Left hindlimb (tissue), 1 donor: ENCODE measurements around the gene ALDH1B1.

Experiments
- DNase-seq: peaks from one replicate; pipeline ENCODE4 v3.0.0-alpha.2; 2018

Gene ALDH1B1

DNA sequence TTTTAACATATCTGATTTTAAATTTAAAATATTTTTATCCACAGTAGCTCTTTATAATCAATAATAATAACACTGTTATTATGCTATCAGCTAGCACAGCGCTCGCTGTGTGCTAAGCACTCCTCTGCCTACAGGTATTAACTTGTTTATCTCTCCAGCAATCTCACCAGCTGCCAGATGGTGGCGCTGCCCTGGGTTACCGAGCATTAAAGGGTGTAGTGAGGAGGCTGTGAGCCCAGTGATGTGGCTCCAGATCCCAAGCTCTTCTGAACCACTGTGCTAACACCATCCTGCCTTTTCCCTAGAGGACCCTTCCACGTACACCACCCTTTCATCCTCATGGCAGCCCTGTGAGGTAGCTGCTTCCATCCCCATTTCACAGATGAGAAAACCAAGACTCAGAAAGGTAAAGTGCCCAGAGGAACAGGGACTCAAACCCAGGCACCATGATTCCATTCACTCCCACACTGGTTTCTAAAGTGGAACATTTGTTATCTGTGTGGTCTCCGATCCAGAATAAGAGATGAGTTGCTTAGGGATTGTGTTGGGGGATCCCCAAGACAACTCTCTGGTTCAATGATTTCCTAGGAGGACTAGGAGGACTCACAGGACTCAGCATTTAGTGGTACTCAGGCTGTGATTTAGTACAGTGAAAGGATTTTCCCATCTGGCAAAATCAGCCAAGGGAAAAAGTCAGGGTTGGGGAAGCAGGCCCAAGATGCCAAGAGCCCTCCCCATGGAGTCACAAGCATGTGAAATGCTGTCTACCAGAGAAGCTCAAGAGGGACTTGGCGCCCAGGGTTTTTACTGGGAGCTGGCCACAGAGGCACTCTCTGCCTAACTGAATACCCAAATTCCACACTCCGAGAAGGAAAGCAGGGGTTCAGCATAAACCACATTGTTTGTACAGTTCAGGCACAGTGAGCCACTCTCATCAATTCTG, 24.8 kb downstream of the ALDH1B1 start:
- no peak for DNase-seq

DNA sequence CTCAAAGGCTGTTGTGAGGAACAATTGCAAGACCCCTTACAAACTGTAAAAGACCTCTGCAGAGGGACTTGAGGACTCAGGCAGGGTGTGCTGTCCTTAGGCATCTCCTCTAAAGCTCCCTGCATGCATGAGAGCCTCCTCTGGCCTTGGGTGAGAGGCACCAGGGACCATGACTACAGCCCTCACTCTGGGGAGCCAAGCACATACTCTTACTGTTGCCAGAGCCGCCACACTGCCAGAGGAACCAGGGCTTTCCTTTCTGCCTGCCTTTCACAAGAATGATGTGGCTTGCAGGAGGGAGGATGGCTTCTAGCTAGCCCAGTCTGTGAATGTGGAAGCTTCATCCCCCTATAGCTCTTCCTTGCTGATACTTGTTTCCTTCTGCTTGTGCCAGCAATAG, 25.9 kb downstream of the ALDH1B1 start:
- no peak for DNase-seq

- no peak for DNase-seq
Observed at GRCh38 chr9:38419181-38419580, 26.7 kb downstream of the ALDH1B1 start.

DNA sequence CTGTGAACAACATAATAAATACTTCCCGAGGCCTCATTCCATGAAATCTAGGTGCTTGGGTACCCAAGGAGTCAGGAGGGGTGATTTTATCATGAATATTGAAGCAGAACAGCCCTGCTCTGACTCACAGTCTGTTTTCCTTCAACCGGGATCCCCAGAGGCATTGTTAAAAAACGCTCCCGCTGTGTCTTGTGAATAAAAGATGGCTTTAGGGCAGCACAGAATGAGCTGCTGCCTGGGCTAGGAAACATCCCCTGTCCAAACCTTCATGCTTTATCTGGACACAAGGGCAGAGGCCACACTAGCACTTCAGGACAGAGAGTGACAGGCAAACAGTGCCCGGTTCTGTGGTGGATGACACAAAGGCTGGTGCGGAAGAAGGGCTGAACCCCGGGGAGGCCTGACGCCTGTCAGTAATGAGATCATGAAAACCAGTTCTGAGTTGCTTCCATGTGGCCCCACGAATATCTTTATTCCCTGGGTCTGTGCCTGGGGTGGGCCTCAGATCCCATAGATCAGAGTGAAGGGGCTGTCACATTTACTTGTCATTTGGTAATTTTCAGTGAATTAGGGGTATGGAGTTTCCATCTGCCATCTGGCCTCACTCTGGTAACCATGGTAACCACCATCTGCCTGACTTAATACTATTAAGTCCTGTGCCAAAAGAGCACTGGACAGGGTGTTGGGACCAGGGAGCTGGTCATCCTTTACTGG, 29.2 kb downstream of the ALDH1B1 start:
- no peak for DNase-seq

DNA sequence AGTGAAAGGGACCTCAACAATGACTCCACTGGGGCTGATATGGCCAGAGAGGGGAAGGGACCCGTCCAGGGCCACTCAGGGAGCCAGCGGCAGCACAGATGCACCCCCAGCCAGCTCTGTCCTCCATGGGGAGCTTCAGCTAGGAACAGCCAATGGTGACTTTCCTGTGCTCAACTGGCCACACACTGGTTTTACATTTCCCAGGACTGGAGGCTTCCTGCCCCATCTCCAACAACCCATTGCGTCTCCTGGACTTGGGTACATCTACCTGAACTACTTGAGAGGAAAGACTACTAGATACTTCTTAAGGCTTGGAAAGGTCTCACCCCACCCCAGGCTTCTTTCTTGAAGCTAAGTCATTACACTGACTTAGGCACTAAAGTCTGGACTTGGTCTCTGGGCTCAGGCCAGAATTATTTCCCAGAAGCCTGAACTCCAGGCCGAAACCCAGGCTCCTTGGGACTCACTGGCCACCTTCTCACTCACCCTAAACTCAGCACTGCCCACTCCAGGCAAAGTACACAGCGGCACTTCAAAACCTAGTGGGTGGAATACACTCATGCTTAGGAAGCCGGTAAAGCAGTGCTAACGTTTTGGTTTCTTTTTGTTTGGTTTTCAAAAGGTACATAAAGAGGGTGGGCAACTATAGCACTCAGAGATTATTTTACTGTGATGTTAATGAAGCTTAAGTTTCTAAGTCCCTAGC, 30.2 kb downstream of the ALDH1B1 start:
- DNase-seq, result no peak

GRCh38 chr9:38423273-38423972, 30.9 kb downstream of the ALDH1B1 start:
- DNase-seq, result no peak

GRCh38 chr9:38423973-38424843, 31.7 kb downstream of the ALDH1B1 start, which contains the start of gene IGFBPL1:
TSS of gene IGFBPL1 (minus strand) at chr9:38424454. CDS start at chr9:38424424, 30 bp downstream.
- DNase-seq, result peak; percentile 41

DNA sequence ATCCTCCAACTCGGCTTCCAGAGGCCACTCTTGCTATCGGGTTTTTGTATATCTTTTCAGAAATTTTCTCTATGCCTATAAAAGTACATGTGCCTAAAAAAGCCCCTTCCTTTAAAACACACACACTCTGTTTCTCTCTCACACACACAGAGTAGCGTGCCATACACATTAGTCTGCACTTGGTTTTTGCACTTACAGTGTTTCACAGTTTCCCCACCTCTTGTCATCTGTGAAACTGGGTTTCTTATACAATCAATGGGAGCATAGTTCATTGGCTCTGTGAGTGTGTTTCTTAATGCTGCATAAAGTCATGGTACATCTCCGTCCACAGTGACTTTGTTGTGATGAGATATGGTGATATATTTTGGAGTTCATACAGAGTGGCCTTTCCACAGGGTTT, 32.4 kb downstream of the ALDH1B1 start:
- DNase-seq, result no peak

DNA sequence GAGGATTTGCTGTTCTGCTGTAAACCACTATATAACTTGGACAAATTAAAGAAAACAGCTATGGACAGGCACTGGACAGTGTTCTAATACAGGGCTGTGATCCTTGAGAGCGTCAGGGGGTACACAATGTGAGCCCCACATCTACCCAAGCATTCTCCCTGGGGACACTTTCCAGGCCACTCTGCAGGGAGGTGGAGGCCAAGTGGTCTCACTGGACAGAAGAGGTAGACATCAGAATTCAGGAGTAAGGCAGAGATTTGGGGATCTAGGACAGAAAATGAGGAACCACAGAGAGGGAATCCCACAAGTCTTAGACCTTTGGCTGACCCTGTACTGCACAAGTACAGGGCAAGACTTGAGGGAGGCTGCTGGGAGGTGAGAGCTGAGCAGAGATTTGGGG, 35.6 kb downstream of the ALDH1B1 start:
- no peak for DNase-seq

GRCh38 chr9:38431116-38431515, 38.6 kb downstream of the ALDH1B1 start:
- DNase-seq, result no peak

DNA sequence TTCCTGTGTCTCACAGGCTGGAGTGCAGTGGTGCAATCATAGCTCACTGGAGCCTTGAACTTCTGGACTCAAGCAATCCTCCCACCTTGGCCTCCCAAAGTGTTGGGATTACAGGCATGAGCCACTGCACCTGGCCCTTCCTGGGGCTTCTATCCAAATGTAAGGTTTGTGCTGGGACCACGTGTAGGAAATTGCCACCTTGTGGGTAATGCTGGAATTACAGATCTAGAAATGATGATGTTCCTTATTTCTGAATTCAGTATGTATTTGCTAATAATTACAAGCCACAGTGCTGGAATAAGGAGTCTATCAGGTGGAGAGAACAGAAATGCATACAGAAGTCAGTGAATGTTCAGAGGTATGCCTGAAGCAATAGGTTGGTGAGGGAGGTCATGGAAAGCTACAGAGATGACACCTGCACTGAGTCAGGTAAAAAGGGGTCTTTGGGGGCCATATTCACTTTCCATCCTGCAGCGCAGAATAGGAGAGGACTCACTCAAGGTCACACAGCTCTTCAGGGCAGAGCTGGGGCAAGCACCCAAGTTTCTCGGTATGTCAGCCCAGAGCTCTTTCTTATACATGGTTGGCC, 40.5 kb downstream of the ALDH1B1 start:
- no peak for DNase-seq

- no peak for DNase-seq
Observed at GRCh38 chr9:38434365-38434764, 41.9 kb downstream of the ALDH1B1 start.

DNA sequence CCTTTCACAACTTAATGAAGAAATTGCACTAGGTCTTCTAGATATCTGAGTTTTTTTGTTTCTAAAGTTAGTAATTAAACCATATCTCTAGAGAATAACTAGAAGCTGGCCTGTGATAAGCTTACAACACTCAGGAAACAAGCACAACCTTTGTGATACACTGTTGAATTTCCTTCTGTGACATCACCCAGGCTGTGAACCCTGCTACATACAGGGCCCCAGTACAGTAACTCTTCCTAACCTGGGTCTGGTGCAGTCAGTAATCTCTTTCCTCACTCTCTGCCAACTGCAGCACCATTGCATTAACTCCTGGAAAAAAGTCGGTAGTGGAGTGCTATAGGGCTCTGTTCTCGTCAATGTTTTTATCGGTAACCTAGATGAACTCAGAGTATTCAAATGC, 42.4 kb downstream of the ALDH1B1 start:
- no peak for DNase-seq

DNA sequence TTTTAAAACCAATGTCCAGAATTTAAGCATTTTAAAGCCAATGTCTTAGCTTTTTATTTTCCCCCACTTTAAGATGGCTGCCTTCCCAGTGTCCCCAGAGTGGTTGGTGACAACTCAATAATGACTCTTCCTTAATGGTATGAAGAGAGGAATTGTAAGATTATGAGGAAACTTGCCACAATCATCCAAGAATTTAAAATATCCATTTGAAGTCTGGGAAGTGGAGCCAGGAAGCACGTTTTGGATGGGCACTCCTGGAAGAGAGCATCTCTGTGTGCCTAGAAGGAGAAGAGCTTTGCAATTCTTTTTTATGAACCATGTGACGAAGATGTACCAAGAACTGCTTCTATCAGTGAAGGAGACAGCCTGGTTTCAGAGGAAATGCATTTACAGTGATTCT, 43.0 kb downstream of the ALDH1B1 start:
- no peak for DNase-seq

- no peak for DNase-seq
Observed at GRCh38 chr9:38436708-38437107, 44.2 kb downstream of the ALDH1B1 start.

- DNase-seq, result no peak
Observed at GRCh38 chr9:38437193-38437823, 44.8 kb downstream of the ALDH1B1 start.

DNA sequence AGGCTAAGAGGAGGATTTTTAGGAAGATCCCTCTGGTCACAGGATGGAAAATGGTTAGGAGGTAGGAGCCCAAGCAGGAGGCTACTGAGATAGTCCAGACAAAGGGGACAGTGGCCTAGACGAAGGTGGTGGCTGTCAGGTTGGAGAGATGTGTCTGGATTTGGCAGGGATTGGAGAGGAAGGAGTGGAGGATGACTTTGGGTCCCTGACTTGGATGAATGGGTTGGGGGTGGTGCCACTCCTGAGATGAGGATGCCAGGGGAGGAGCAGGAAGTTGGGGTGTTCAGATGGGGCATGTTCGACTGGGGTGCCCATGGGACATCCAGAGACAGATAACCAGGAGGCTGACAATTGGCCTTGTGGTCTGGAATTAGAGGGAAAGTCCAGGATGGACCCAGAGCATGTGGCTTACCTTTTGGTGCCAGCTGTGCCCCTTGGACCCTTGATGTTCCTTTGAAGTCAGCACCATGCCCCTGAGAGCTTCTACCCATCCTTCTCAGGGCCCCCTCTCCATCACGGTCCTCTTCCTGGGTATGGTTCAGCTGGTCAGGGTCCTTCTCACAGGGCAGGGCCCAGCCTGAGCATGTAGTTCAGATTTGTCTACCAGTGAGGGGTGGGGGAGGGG, 46.9 kb downstream of the ALDH1B1 start:
- DNase-seq, result no peak

- no peak for DNase-seq
Observed at GRCh38 chr9:38439916-38440301, 47.4 kb downstream of the ALDH1B1 start.

DNA sequence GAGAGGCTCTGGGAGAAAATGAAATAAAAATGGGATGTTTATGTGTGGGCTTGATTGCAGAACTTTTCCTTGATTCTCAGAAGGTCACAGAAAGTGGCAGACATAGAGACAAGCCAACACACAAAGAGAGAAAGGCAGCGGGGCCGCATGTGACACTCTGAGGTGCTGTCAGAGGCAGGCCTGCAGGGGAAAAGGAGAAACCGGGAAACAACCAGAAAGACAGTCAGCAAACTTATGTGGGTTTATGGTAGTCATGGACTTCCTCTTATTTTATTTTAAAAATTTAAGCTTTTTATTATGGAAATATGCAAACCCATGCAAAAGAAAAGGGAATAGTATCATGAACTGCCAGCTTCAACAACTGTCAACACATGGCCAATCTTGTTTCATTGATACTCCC, 48.0 kb downstream of the ALDH1B1 start:
- DNase-seq, result no peak

GRCh38 chr9:38441347-38442085, 49.0 kb downstream of the ALDH1B1 start:
- no peak for DNase-seq
